22Rv1 (cell line): ENCODE data around the gene ZNF652.

Source experiments
- CTCF ChIP-seq: fragments of 450-650 bp; IDR thresholded peaks from 2 replicates; pipeline ENCODE4 v1.5.1; 2017; ENCODE audit warnings: mild to moderate bottlenecking
- ZFX ChIP-seq: fragments of 450-650 bp; IDR thresholded peaks from 2 replicates; pipeline ENCODE4 v1.6.1; 2017; ENCODE audit warnings: antibody characterized with exemption, borderline replicate concordance

- TF ChIP-seq CTCF (peak; percentile 82), ZFX (no peak)
Observed at GRCh38 chr17:49407981-49408501, 46.0 kb upstream of the ZNF652 start.
